ENCODE results near the gene CASQ1. TPM values are rescaled to one million over a fixed set of nuclear protein-coding genes. Genes with fewer than 3 reads are reported as not detected.

CASQ1 gene
- polyA plus RNA-seq, 1 donor from 2014 or later: not detected

- Histone ChIP-seq H4K20me1 (ENCODE audit: insufficient read depth) (no peaks in the 10 kb centered on the region), H3K9me2 (ENCODE audit: insufficient read depth, low read length) (no peaks in the 10 kb centered on the region), H3K36me3 (ENCODE audit: insufficient read depth, low read length) (peaks cover 11% of the 10 kb centered on the region), H3K4me3 (ENCODE audit: low read length) (no peak overlapping the region), H3K79me2 (replicated peaks; ENCODE audit: insufficient read depth, low read length) (peaks cover 9% of the 10 kb centered on the region), H3K9me3 (ENCODE audit: low read length) (no peaks in the 10 kb centered on the region), H2AFZ (ENCODE audit: low read depth, low read length) (no peak overlapping the region), H3F3A (ENCODE audit: insufficient read depth, low read length, poor library complexity, severe bottlenecking) (no peaks in the 10 kb centered on the region), H3K4me2 (ENCODE audit: low read length) (no peak overlapping the region), H3K27ac (ENCODE audit: low read length) (no peak overlapping the region), H3K27me3 (ENCODE audit: insufficient read depth, low read depth, low read length) (no peaks in the 10 kb centered on the region), H3K9ac (ENCODE audit: low read length) (no peak overlapping the region)
- TF ChIP-seq POLR2AphosphoS5 (IDR thresholded peaks at IDR 0.05) (no peak), REST (IDR thresholded peaks at IDR 0.05; ENCODE audit: borderline replicate concordance) (no peak), RAD21 (conservative IDR thresholded peaks at IDR 0.05) (no peak), CTCF (IDR thresholded peaks at IDR 0.05; ENCODE audit: poor library complexity, severe bottlenecking) (no peak), SMC3 (conservative IDR thresholded peaks at IDR 0.05; ENCODE audit: poor library complexity) (no peak), MXI1 (conservative IDR thresholded peaks at IDR 0.05; ENCODE audit: poor library complexity, severe bottlenecking) (no peak)
Observed at GRCh38 chr1:160238408-160238807, 48.0 kb downstream of the CASQ1 start.

- Histone ChIP-seq H3K9ac (ENCODE audit: low read length) (no peak overlapping the region), H3K9me3 (ENCODE audit: low read length) (no peaks in the 10 kb centered on the region), H3K27me3 (ENCODE audit: insufficient read depth, low read depth, low read length) (no peaks in the 10 kb centered on the region), H4K20me1 (ENCODE audit: insufficient read depth) (no peaks in the 10 kb centered on the region), H3K27ac (ENCODE audit: low read length) (no peak overlapping the region), H3K4me3 (ENCODE audit: low read length) (no peak overlapping the region), H2AFZ (ENCODE audit: low read depth, low read length) (no peak overlapping the region), H3F3A (ENCODE audit: insufficient read depth, low read length, poor library complexity, severe bottlenecking) (no peaks in the 10 kb centered on the region), H3K79me2 (replicated peaks; ENCODE audit: insufficient read depth, low read length) (peaks cover 9% of the 10 kb centered on the region), H3K36me3 (ENCODE audit: insufficient read depth, low read length) (peaks cover 11% of the 10 kb centered on the region), H3K9me2 (ENCODE audit: insufficient read depth, low read length) (no peaks in the 10 kb centered on the region), H3K4me2 (ENCODE audit: low read length) (no peak overlapping the region)
- no peak for TF ChIP-seq MXI1 (conservative IDR thresholded peaks at IDR 0.05; ENCODE audit: poor library complexity, severe bottlenecking)
- TF ChIP-seq POLR2AphosphoS5 (IDR thresholded peaks at IDR 0.05): no peak
- TF ChIP-seq EZH2 (IDR thresholded peaks at IDR 0.05; ENCODE audit: borderline replicate concordance, insufficient read depth, low read length, poor library complexity, severe bottlenecking): no peak
- TF ChIP-seq RAD21 (conservative IDR thresholded peaks at IDR 0.05): no peak
Observed at GRCh38 chr1:160239582-160240299, 49.4 kb downstream of the CASQ1 start.

- Histone ChIP-seq H3K9ac (ENCODE audit: low read length) (no peak overlapping the region), H3K9me2 (ENCODE audit: insufficient read depth, low read length) (no peaks in the 10 kb centered on the region), H3K79me2 (replicated peaks; ENCODE audit: insufficient read depth, low read length) (peaks cover 18% of the 10 kb centered on the region), H3K4me2 (ENCODE audit: low read length) (no peak overlapping the region), H4K20me1 (ENCODE audit: insufficient read depth) (no peaks in the 10 kb centered on the region), H3K36me3 (ENCODE audit: insufficient read depth, low read length) (peaks cover 5% of the 10 kb centered on the region), H3K27me3 (ENCODE audit: insufficient read depth, low read depth, low read length) (no peaks in the 10 kb centered on the region), H2AFZ (ENCODE audit: low read depth, low read length) (no peak overlapping the region), H3K9me3 (ENCODE audit: low read length) (no peaks in the 10 kb centered on the region), H3F3A (ENCODE audit: insufficient read depth, low read length, poor library complexity, severe bottlenecking) (no peaks in the 10 kb centered on the region), H3K27ac (ENCODE audit: low read length) (no peak overlapping the region), H3K4me3 (ENCODE audit: low read length) (no peak overlapping the region)
- TF ChIP-seq SMC3 (conservative IDR thresholded peaks at IDR 0.05; ENCODE audit: poor library complexity): no peak
- no peak for TF ChIP-seq REST (IDR thresholded peaks at IDR 0.05; ENCODE audit: borderline replicate concordance)
- no peak for TF ChIP-seq TAF1 (IDR thresholded peaks at IDR 0.05; ENCODE audit: low read depth)
- TF ChIP-seq CTCF (IDR thresholded peaks at IDR 0.05; ENCODE audit: poor library complexity, severe bottlenecking): no peak
- TF ChIP-seq MXI1 (conservative IDR thresholded peaks at IDR 0.05; ENCODE audit: poor library complexity, severe bottlenecking): no peak
- no peak for TF ChIP-seq RAD21 (conservative IDR thresholded peaks at IDR 0.05)
- no peak for TF ChIP-seq POLR2AphosphoS5 (IDR thresholded peaks at IDR 0.05)
- no peak for TF ChIP-seq EP300 (conservative IDR thresholded peaks at IDR 0.05; ENCODE audit: poor library complexity, severe bottlenecking)
- no peak for TF ChIP-seq EZH2 (IDR thresholded peaks at IDR 0.05; ENCODE audit: borderline replicate concordance, insufficient read depth, low read length, poor library complexity, severe bottlenecking)
Observed at GRCh38 chr1:160243767-160244166, 53.4 kb downstream of the CASQ1 start.
